Measurements from ENCODE around the gene ICAM4. TPM values are rescaled to one million over a fixed set of nuclear protein-coding genes. Genes with fewer than 3 reads are reported as not detected.
"Not testable (repeated sequence)": the region's sequence is repeated elsewhere in the genome, so short reads cannot be mapped to it uniquely, and the experiment has no call there.

Gene ICAM4
- total RNA-seq, 1 donor from 2014 or later: 0.85 TPM

DNA sequence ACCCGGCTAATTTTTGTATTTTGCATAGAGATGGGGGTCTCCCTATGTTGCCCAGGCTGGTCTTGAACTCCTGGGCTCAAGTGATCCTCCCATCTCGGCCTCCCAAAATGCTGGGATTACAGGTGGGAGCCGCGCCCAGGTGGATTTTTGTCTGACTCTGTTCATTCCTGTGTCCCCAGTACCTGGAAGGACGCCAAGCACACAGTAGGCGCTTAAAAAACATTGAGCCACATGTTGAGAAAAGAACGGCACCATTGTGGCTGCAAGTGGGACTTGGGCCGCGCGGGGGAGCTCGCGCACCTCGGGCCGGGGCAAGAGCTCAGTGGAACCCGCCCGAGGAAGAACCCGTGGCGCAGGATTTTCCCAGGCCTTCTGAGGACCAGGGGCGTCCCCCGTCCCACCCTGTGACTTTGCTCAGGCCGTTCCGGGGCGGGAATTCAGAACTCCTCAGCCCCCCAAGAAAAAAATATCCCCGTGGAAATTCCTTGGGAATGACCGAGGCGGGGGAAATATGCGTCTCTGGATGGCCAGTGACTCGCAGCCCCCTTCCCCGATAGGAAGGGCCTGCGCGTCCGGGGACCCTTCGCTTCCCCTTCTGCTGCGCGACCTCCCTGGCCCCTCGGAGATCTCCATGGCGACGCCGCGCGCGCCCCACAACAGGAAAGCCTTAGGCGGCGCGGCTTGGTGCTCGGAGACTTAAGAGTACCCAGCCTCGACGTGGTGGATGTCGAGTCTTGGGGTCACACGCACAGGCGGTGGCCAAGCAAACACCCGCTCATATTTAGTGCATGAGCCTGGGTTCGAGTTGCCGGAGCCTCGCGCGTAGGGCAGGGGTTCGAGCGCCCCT, 17.2 kb upstream of the ICAM4 start:
- peak; percentile 95 for DNase-seq

GRCh38 chr19:10270180-10270615, 16.6 kb upstream of the ICAM4 start:
- peak; percentile 55 for DNase-seq

DNA sequence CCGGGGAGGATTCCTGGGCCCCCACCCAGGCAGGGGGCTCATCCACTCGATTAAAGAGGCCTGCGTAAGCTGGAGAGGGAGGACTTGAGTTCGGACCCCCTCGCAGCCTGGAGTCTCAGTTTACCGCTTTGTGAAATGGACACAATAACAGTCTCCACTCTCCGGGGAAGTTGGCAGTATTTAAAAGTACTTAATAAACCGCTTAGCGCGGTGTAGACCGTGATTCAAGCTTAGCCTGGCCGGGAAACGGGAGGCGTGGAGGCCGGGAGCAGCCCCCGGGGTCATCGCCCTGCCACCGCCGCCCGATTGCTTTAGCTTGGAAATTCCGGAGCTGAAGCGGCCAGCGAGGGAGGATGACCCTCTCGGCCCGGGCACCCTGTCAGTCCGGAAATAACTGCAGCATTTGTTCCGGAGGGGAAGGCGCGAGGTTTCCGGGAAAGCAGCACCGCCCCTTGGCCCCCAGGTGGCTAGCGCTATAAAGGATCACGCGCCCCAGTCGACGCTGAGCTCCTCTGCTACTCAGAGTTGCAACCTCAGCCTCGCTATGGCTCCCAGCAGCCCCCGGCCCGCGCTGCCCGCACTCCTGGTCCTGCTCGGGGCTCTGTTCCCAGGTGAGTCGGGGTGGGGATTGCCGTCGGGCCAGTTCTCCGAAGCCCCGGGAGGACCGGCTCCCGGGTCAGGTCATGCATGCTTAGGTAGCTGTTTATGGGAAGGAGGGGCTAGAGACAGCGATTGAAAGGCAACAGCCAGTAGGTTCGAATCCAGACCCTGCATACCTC, 15.9 kb upstream of the ICAM4 start, which contains the start of gene ICAM1:
TSS of gene ICAM1 (plus strand) at position 505 of the 779 bp plus-strand sequence. CDS start at position 545, 40 bp downstream.
- peak; percentile 97 for DNase-seq

- peak; percentile 56 for DNase-seq
Observed at GRCh38 chr19:10271543-10272086, 15.1 kb upstream of the ICAM4 start.

- no peak for DNase-seq
Observed at GRCh38 chr19:10274589-10274988, 12.2 kb upstream of the ICAM4 start.

DNA sequence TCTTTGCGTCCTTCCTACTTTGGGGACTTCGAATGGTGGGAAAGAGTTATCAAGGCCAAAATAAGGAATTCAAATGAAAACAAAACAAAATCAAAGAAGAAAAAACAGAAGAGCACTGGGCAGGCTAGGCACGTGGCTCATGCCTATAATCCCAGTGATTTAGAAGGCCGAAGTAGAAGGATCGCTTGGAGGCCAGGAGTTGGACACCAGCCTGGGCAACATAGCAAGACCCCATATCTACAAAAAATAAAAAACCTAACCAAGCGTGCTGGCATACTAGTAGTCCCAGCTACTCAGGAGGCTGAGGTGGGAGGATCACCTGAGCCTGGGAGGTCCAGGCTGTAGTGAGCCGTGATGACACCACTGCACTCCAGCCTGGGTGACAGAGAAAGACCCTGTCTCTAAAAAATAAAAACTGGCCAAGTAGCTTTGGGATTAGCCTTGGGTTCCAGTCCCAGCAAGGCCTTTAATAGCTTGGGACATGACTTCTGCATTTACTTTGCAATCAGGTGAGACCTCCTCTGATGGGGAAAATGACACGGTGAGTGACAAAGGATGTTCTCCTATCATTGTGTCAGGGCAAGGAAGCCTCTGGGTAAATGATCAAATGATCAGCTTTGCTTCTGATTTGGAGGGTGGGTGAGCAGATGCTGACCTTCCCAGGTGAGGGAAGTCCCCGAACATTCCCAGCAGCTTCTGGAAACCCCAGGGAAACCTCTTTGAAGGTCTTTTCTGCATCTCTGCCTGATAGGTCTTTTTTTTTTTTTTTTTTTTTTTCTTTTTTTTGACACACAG, 8.8 kb upstream of the ICAM4 start:
- DNase-seq: no peak

GRCh38 chr19:10278935-10279334, 7.8 kb upstream of the ICAM4 start:
- DNase-seq: no peak

GRCh38 chr19:10279737-10280442, 6.9 kb upstream of the ICAM4 start:
- no peak for DNase-seq

- not testable (repeated sequence) for DNase-seq
Observed at GRCh38 chr19:10282043-10282442, 4.7 kb upstream of the ICAM4 start.

DNA sequence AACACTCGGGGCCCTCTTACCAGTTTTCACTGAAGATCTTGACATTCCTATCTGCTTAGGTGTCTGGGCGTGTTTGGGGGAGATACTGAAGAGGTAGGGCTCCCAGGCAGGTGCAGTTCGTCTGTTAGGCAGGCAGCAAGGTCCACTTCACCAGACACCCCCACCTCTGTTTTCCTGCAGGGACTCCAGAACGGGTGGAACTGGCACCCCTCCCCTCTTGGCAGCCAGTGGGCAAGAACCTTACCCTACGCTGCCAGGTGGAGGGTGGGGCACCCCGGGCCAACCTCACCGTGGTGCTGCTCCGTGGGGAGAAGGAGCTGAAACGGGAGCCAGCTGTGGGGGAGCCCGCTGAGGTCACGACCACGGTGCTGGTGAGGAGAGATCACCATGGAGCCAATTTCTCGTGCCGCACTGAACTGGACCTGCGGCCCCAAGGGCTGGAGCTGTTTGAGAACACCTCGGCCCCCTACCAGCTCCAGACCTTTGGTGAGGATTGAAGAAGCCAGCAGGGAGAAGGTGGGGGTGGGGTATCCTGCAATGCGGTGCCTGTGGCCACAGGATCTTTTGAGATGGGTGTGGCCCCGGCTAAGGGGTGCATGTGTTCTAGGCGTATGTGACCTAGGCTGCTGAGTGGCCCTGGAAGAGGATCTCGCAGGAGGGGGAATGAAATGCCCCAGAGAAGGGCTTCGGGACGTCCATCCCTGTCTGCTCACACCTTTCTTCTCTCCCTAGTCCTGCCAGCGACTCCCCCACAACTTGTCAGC, 3.3 kb upstream of the ICAM4 start:
- DNase-seq: no peak

GRCh38 chr19:10284065-10284959, 2.4 kb upstream of the ICAM4 start:
- no peak for DNase-seq

DNA sequence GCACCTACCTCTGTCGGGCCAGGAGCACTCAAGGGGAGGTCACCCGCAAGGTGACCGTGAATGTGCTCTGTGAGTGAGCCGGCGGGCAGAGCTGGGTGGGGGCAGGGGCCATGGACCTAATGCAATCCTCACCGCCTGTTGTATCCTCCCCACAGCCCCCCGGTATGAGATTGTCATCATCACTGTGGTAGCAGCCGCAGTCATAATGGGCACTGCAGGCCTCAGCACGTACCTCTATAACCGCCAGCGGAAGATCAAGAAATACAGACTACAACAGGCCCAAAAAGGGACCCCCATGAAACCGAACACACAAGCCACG, 1.8 kb upstream of the ICAM4 start:
- DNase-seq: no peak

DNA sequence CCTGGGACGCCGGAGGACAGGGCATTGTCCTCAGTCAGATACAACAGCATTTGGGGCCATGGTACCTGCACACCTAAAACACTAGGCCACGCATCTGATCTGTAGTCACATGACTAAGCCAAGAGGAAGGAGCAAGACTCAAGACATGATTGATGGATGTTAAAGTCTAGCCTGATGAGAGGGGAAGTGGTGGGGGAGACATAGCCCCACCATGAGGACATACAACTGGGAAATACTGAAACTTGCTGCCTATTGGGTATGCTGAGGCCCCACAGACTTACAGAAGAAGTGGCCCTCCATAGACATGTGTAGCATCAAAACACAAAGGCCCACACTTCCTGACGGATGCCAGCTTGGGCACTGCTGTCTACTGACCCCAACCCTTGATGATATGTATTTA, 1.4 kb upstream of the ICAM4 start:
- DNase-seq: no peak

DNA sequence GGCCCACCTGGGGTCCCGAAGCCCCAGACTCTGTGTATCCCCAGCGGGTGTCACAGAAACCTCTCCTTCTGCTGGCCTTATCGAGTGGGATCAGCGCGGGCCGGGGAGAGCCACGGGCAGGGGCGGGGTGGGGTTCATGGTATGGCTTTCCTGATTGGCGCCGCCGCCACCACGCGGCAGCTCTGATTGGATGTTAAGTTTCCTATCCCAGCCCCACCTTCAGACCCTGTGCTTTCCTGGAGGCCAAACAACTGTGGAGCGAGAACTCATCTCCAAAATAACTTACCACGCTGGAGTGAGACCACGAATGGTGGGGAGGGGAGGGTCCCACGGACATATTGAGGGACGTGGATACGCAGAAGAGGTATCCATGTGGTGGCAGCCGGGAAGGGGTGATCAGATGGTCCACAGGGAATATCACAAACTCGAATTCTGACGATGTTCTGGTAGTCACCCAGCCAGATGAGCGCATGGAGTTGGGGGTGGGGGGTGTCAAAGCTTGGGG, 2.0 kb downstream of the ICAM4 start:
- peak; percentile 61 for DNase-seq

DNA sequence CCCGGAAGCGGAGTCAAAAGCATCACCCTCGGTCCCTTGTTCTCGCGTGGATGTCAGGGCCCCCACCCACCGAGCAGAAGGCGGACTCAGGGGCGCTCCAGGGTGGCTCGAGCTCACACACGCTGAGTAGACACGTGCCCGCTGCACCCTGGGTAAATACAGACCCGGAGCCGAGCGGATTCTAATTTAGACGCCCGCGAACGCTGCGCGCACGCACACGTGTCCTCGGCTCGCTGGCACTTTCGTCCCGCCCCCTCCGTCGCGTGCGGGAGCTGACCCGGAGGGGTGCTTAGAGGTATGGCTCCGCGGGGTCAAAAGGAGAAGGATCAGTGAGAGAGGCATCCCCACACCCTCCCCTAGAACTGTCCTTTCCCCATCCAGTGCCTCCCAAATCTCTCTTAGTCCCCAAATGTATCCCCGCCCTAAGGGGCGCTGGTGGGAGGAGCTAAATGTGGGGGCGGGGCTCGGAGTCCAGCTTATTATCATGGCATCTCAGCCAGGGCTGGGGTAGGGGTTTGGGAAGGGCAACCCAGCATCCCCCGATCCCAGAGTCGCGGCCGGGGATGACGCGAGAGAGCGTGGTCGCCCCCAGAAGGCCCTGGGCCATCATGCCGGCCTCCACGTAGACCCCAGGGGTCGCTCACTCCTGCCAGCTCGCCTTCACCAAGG, 2.5 kb downstream of the ICAM4 start:
- DNase-seq: peak; percentile 45

- no peak for DNase-seq
Observed at GRCh38 chr19:10289836-10290356, 3.1 kb downstream of the ICAM4 start, which contains the start of gene ICAM5. ICAM5 (plus strand) TSS chr19:10289952; CDS start chr19:10290044, 92 bp downstream.

DNA sequence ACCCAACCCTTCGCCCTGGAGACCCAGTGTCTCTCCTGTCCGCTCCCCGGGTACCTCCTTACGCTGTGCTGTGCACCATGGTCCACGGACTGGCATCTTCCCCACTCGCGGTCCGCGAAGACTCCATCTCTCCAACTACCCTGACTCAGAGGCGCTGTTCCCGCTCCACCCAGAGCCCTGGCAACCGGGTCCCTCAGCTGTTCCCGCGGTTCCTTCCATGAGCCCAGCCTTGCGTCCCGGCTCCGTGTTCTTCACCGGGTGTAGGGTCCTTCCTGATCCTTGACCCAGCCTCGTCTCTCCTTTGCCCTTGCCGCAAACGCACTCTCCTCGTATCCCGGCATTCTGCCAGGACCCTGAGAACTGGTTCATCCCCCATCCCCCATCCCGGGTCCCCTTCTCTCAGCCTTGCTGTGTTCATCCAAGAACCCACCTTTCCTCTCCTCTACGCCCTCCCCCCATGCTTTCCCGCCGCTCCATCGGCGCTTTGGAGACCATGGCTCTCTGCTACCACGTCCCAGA, 3.7 kb downstream of the ICAM4 start:
- DNase-seq: no peak

DNA sequence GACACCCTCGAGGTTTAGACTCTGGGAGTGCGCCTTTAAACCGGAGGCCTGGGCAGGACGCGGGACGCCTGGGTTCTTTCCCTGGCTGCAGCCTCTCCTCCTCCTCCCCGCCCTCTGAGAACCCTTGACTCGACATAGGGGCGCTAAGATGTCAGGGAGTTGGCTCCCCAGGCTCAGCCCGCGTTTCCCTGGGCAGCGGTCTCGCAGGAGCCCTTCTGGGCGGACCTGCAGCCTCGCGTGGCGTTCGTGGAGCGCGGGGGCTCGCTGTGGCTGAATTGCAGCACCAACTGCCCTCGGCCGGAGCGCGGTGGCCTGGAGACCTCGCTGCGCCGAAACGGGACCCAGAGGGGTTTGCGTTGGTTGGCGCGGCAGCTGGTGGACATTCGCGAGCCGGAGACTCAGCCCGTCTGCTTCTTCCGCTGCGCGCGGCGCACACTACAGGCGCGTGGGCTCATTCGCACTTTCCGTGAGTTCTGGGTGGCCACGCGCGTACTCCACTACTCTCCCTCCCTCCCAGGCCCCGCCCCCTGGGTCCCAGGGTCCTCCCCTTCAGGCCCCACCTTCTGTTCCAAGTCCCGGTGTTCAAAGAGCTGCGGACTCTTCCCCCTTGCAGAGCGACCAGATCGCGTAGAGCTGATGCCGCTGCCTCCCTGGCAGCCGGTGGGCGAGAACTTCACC, 4.3 kb downstream of the ICAM4 start:
- no peak for DNase-seq
